Left kidney (tissue), 8 donors: ENCODE results near the gene MAP2K4. TPM values are rescaled to one million over a fixed set of nuclear protein-coding genes. Genes with fewer than 3 reads are reported as not detected.
"Not testable (repeated sequence)": the region's sequence is repeated elsewhere in the genome, so short reads cannot be mapped to it uniquely, and the experiment has no call there.

ENCODE experiments used
- DNase-seq: peaks from one replicate; pipeline ENCODE4 v3.0.0-alpha.2; 2013
- long read RNA-seq, 8 donors: transcript quantifications; one replicate each; lab custom pipeline, GENCODE V29; 2026
- polyA plus RNA-seq: library from polyadenylated mRNA; unstranded; fragments of 120-200 nt; gene quantifications from one replicate; pipeline ENCODE4 v1.2.1, GENCODE V29; 2013; ENCODE audit not compliant: insufficient read length

MAP2K4 gene
- 48.0 TPM for polyA plus RNA-seq
- long read RNA-seq, donor 1, transcript MAP2K4-201 (11 exons, 3,826 nt), result major isoform, 10 of 15 reads
- long read RNA-seq, donor 1, partial matches to known transcripts, result 0 of 15 reads
- long read RNA-seq, donor 1, other reads (novel, unspliced or antisense), result 0 of 15 reads
- long read RNA-seq, donor 2, transcript MAP2K4-201 (11 exons, 3,826 nt), result major isoform, 7 of 10 reads
- long read RNA-seq, donor 2, partial matches to known transcripts, result 0 of 10 reads
- long read RNA-seq, donor 2, other reads (novel, unspliced or antisense), result 0 of 10 reads
- long read RNA-seq, donor 3, transcript MAP2K4-201 (11 exons, 3,826 nt), result major isoform, 7 of 8 reads
- long read RNA-seq, donor 3, partial matches to known transcripts, result 0 of 8 reads
- long read RNA-seq, donor 3, other reads (novel, unspliced or antisense), result 0 of 8 reads
- long read RNA-seq, donor 4, partial matches to known transcripts, result 0 of 2 reads
- long read RNA-seq, donor 4, other reads (novel, unspliced or antisense), result 0 of 2 reads
- long read RNA-seq, donor 5, transcript MAP2K4-201 (11 exons, 3,826 nt), result major isoform, 9 of 12 reads
- long read RNA-seq, donor 5, partial matches to known transcripts, result 0 of 12 reads
- long read RNA-seq, donor 5, other reads (novel, unspliced or antisense), result 0 of 12 reads
- long read RNA-seq, donor 6, transcript MAP2K4-201 (11 exons, 3,826 nt), result major isoform, 11 of 13 reads
- long read RNA-seq, donor 6, partial matches to known transcripts, result 0 of 13 reads
- long read RNA-seq, donor 6, other reads (novel, unspliced or antisense), result 0 of 13 reads
- long read RNA-seq, donor 7, transcript MAP2K4-201 (11 exons, 3,826 nt), result major isoform, 8 of 12 reads
- long read RNA-seq, donor 7, partial matches to known transcripts, result 0 of 12 reads
- long read RNA-seq, donor 7, other reads (novel, unspliced or antisense), result 0 of 12 reads
- long read RNA-seq, donor 8, partial matches to known transcripts, result 0 of 7 reads
- long read RNA-seq, donor 8, other reads (novel, unspliced or antisense), result 0 of 7 reads

DNA sequence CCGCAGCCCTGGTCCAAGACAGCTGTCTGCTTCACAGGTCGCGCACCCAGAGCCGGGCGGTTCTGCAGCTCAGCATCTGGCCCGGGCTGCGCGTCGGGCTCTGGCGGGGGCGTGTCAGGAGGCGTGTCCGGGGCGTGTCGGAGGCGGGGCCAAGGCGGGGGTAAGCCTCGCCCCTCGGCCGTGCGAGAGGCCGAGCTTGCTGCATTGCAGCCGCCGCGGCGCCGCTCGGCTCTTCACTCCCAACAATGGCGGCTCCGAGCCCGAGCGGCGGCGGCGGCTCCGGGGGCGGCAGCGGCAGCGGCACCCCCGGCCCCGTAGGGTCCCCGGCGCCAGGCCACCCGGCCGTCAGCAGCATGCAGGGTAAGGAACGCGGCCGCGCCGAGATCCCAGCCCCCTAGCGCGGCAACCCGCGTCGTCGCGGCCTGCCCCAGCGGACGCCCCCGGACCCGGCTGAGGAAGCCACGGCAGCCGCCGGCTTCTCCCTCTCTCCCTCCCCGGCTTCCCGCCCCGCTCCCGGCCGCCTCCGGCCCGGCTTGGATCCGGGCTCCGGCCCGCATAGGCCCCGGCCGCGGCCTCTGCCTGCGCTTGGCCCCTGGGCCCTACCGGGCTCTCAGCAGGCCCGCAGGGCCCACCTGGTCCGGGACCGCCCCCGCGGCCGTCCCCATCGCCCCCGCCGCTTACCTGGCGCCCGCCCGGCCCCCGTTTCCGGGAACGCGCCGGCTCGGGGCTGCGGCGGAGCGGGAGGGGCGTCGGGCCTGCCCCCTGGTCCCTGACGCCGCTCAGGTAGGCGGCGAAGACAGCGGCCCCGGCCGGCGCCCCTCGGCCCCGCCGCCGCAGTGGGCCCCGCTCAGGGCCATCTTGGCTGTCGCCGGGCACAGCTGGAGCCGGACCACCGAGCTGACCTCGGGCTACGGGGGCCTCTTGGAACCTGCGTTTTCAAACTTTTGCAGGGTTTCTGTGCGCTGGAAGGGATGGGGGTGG is at the start of gene MAP2K4:
MAP2K4 (plus strand) TSS at position 236 of the 981 bp plus-strand sequence; CDS start at position 246, 10 bp downstream.
- DNase-seq, result peak; percentile 82

DNA sequence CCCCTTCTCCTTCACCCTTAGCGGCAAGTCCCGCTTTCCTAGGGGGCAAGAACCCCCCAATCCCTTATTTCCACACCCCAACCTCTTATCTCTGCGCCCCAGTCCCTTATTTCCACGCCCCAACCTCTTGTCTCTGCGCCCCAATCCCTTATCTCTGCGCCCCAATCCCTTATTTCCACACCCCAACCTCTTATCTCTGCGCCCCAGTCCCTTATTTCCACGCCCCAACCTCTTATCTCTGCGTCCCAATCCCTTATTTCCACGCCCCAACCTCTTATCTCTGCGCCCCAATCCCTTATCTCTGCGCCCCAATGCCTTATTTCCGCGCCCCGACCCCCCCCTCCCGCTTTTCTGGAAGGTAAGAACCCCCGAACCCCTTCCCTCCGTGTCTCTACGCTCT is 47.9 kb upstream of the MAP2K4 start:
- not testable (repeated sequence) for DNase-seq

DNA sequence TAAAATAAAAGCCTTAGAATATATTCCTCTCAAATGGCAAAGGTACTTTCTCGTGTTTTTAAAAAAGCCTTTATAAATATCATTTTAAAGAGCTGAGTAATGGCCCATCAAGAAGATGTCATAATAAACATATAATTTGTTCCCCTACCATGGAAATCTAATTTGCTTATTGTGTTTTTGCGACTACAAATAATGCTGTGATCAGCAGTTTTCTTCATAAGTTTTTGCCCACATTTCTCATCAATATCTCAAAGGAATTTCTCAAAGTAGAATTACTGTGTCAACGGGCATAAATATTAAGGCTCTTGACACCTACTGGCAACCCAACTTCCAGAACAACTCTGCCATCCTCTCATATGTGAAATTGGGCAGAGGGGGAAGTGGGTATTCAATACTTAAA is 40.9 kb upstream of the MAP2K4 start:
- no peak for DNase-seq

DNA sequence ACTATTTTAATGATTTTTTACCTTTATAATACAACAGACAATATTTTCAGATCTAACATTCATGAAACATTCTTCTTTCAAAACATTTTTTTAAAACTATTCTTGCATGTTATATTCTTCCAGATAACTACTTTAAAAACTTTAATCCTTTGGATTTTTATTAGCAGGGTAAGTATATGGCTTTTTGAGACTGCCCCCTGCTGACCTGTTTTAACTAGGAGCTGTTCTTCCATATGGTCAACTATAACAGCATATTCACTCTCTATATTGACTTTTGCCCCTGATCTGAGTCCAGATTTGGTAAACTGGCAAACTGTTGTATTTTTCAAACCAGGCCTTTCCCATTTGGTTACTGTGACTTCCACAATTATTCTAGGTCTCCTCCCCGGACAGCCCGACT is 39.9 kb upstream of the MAP2K4 start:
- DNase-seq, result no peak

DNA sequence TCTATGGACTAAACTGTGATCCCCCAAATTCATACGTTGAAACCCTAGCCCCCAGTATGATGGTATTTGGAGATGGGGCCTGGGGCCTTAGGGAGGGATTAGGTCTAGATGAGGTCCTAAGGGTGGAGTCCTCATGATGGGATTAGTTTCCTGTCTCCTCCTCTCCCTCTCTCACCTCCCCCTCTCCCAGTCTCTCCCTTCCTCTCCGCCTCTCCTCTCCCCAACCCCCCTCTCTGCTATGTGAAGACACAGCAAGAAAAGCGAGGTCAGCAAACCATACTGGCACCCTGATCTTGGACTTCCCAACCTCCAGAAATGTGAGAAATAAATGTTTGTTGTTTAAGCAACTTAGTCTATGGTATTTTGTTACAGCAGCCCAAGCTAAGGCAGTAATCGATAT is 38.8 kb upstream of the MAP2K4 start:
- no peak for DNase-seq

DNA sequence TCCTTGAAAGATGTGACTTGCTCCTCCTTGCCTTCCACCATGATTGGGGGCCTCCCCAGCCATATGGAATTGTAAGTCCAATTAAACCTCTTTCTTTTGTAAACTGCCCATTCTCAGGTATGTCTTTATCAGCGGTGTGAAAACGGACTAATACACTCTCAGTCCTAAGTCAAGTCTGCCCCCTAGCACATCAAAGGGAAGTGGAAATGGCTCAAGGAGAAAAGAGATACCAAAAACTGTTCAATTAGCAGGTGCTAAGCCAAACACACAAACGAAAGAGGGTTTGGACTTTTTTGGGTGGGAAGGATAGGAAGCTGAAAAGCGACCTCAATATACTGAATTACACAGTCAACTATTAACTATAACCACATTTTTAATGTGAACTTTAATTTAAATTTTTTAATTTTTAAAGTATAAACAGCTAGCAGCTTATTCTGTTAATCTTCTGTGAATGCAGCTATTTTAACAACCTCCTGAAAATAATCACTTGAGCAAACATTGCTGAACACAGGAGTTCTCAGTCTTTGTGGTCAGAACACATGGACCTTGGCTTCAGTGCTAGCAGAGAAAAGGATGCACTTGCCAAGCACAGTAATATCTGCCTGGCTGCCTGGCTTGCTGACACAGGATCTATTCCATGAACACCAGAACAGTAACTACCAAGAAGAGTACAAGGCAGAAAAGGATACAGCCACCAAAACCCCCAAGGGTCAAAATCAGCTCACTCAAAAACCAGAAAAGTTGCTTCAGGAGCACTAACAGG is 34.3 kb upstream of the MAP2K4 start:
- DNase-seq, result no peak

DNA sequence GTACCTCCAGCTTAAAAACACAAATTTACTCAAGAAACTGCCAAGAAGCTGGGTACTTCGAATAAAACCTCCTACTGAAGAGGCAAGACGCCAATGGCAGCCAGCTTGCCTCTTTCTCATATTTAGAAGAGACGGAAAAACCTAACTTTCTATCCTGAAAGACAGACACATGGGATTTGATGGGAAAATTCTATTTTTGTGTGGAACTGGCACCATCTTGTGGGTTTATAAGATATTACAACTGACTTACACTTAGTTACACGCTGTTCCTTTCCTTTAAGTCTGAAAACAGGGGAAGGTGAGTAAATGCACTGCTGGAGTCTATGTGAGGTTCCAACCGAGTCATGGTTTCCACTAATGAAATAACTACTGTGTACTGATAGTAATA is 33.7 kb upstream of the MAP2K4 start:
- DNase-seq, result peak; percentile 32

DNA sequence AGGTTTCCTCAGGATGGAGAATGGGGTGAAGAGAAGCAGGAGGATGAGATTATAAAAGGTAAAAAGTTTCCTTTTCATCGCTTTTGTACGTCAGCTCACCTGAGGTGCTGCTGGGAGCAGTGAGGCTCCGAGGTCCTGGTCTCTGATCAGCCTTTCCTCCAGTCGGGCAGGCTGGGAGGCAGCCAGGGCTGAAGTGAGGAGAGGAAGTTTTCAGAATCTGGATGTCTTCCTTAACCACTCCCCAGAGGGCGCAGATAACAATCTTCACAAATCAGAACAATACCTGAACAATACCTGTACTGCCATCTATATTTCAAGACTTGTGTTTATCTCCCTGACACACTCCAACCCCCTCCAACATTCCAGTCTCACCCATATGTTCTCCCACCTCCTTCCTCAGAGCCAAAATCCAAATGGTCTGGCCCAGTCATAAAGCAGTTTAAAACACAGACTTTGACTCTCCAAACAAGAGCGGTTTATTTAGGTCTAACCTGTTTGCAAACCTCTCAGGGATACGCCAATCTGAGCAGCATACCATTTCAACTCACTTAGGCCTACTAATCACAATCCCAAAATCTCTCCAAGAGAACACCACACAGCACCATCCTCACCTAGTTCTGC is 30.2 kb upstream of the MAP2K4 start:
- DNase-seq, result no peak

DNA sequence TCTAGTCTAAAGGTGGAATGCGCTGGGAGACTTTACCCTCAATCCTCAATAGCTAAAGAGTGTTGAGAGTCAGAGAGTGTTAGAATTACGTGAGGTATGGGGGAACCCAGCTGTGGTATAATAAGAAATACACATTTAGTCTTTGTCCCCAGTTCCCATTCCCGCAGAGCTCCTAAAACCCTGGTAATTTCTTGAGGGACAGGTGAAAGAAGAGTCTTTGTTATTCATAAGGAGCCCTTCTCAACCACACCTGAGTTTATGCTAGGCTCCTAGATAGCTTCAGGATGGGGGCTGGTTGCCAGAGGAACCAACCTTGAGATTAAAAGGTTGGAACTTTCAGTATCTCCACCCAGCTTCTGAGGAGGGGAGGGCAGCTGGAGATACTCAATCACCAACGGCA is 29.2 kb upstream of the MAP2K4 start:
- no peak for DNase-seq

DNA sequence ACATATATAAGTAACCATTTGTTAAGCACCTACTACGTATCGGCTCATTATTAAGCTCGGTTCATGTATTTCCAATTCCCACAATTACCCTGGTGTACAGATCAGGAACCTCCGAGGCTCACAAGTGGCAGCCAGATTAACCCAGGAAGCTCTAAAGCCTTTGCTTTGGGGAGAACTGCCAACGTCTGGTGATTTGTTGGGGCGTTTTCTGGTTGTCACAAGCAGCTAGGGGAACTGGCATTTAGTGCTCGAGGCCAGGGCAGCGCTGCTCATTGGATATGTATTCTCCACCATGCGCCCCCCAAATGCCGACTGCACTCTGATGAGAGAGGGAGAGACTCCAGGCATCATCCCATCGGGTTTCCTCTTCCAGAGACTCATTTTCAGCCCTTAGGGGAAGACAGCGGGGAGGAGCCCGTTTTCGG is 23.9 kb upstream of the MAP2K4 start:
- DNase-seq, result peak; percentile 31

DNA sequence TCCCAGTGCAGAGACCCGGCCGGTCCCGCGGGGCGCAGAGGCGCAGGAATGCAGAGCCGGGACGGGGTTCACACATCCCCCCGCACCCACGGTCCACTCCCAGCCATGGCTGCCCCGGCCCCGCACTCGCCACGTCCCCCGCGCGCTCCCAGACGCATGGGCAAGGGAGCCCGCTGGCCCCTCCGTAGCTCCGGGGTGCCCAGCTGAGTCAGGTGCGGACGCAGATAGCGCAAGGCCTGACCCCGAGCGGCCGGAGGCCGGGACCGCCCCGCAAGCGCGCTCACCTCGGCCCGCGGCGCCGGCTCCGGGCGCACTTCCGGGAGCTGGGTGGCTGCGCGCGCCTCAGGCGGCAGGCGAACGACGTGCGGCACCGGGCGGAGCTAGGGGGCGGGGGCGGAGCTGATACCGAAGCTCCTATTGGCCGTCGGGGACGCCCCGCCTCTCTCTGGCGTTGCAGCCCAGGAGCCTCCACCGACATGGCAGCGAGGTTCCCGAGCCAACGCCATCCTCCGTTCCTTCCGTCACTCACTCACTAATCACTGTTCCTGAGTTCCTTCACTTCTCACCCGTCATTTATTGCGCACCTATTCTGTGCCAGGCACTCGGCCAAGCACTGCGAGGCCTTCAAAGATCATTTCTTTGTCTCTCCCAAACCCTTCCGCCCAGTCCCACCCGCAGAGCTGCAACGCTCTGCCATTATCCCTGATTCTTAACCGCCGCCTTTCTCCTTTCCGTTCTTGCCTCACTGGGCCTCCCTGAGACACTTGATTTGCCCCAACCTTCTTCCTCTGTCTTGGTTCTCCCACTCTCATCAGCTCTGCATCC is 23.3 kb upstream of the MAP2K4 start, which contains the start of gene ZNF18:
ZNF18 (minus strand) TSS at position 329 of the 825 bp plus-strand sequence. CDS start 4,646 bp downstream, outside the sequence.
- DNase-seq, result peak; percentile 93

DNA sequence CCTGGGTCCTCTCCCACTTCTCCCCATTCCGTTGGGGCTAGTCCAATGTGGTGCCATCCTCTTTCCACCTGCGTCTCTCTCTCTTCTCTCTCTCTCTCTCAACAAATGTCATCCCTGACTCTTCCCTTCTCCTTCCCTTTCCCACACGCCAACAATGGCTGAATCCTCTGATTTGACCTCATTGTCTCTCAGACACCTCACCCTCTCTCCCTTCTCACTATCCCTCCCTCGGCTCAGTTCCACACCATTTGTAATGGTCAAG is 22.8 kb upstream of the MAP2K4 start:
- no peak for DNase-seq

DNA sequence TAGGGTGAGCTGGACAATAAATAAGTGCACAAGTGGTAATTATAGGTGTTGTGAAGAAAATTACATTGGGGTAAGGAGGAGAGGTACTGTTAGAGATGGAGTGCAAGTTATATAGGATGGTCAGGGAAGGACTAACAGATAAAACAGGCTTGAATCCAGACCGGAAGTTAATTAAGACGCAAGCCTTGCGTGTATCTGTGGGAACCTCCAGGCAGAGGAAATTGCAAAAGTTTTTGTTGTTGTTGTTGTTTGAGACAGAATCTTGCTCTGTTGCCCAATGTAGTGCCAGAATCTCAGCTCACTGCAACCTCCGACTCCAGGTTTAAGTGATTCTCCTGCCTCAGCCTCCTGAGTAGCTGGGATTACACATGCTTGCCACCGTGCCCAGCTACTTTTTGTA is 21.0 kb upstream of the MAP2K4 start:
- no peak for DNase-seq

DNA sequence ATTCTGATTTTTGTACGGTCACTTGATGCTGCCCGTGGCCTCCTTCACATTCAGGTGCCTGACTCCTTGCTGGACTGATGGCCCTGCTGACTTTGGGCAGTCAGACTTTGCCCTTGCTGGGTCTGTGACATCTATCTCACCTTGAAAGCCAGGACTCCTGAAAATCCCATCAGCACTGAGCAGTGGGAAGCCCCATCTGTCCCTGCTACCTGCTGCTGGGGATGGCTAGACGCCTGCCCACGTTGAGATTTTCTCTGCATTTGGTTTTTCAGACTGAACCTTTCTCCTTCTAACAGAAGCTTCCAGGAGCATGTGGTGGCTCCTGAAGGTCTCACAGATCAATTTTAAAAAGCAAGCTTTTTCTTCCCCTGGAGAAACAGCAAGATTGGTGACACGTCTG is 13.2 kb upstream of the MAP2K4 start:
- DNase-seq, result no peak

DNA sequence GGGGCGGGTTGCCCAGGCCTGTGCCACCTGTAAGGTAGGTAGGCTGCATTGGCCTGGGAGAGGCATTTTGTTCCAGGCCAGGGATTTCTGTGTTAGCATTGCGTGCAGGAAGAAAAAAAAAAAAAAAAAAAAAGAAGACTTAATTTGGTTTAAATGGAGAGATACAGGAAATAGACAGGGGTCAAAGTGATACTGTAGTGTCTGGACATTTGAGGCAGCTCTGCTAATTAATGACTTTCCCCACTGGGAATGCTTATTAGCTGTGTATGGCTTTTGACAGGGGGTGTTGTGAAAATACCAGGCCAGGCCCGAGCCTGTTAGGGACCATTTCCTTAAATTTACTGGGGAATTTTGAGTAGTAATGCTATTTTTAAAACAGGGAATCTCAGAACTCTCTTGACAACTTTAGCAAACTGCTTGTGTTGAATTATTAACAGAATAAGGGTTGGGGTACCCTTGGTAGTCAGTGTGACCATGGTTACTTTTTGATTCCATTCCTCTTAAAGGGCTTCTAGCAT is 1.0 kb downstream of the MAP2K4 start:
- DNase-seq, result no peak

DNA sequence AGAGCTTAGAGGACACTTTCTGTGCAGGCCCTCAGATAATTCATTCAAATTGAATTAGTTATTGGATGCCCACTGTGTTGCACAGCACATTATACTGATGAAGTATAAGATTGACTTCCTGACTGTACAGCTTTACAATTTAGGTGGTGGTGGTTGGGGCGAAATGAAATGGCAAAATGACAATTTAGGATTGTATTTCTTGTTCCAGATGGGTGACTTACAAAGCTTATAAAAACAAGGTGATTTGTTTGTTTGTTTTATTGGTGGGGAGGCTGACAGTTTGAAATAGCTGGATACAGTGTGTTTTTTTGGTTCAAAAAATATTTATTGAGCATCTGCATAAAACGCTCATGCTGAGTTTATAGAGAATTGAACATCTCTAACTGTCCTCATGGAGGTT is 1.6 kb downstream of the MAP2K4 start:
- DNase-seq, result no peak

DNA sequence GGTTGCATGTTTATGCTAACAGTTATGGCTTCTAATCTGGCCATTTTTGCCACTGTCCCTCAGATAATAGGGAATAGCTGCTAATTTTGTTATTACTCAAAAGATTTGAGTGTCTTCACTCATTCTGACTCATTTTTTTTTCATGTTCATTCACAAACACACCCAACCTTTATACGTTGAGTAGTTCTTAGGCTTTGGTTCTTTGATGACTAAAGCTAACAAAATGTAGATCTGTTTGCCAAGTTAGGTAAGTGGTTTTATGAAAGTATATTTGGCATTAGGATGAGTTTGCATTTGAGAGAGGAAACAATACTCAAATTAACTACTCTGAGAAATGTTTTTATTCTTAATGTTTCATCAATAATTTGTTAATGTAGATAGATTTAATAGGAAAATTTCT is 3.6 kb downstream of the MAP2K4 start:
- no peak for DNase-seq

DNA sequence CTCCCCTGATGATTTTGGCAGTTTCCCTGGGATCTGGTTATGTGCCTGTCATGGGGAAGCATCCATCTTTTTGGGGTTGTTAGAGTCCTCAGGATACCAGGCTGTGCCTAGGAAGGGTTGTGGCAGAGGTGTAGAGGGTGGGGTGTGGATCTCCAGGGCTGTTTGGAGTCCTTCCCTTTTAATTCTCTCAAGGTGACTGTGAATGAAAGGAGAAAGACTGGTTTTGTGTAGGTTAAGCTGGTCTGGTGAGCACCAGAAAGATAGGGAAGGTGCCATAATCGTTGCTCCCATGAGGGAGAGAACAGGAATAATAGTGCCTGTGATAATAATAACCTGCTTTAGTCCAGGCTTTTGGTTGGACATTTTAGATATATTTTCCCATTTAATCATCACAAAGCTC is 7.0 kb downstream of the MAP2K4 start:
- no peak for DNase-seq

DNA sequence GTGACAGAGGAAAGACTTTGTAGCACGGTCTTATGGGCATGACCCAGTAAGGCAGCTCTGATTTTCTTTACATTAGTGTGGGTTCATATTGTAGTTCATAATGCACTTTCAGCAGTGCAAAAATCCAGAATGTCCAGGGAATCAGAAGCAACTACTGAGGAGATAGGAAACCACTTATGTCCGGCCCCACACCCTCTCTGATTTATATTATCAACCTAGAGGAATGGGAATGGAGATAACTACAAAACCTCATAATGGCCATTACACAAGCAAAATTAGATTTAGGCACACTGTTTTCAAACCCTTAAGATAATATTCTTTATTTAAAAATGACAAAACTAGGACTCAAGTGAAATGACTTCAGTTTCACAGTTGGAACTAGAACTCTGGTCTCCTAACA is 7.9 kb downstream of the MAP2K4 start:
- DNase-seq, result no peak
